ENCODE data around the gene RANBP3. TPM values are rescaled to one million over a fixed set of nuclear protein-coding genes. Genes with fewer than 3 reads are reported as not detected.

RANBP3 gene
- total RNA-seq, 2 donors from 2014 or later = 77.4 to 81.4 TPM

GRCh38 chr19:5967571-5967970, 10.4 kb downstream of the RANBP3 start:
- DNase-seq = no peak
- H3K9ac ChIP-seq (ENCODE audit: extremely low read depth, low read length, poor library complexity, severe bottlenecking) = no peak overlapping the region
- H3K4me3 ChIP-seq (ENCODE audit: low read length) = no peak overlapping the region
- Mint-ChIP-seq H3K27ac (no peak overlapping the region), H3K27me3 (ENCODE audit: insufficient read depth) (no peaks in the 10 kb centered on the region), H3K36me3 (ENCODE audit: low read depth) (peaks cover 9% of the 10 kb centered on the region), H3K9me3 (no peaks in the 10 kb centered on the region), H3K4me1 (peaks cover 40% of the 10 kb centered on the region), H3K4me3 (no peak overlapping the region)
- no peaks in the 10 kb centered on the region for H3K9me3 ChIP-seq (ENCODE audit: control insufficient read depth, low read length)
- 90 to 91% methylated on average over 6 to 7 of the region's 7 CpGs for WGBS, 2 experiments (ENCODE audit: insufficient coverage in 1 of 2, insufficient read length in 1 of 2)
- peaks cover 25% of the 10 kb centered on the region for H3K36me3 ChIP-seq (ENCODE audit: control insufficient read depth, insufficient read depth, low read length)
- no peaks in the 10 kb centered on the region for H3K27me3 ChIP-seq (ENCODE audit: control insufficient read depth, insufficient read depth, low read length, poor library complexity, severe bottlenecking)
- peaks cover 25% of the 10 kb centered on the region for H3K4me1 ChIP-seq (ENCODE audit: control insufficient read depth, insufficient read depth, low read length)
- no peak for TF ChIP-seq CTCF (conservative IDR thresholded peaks at IDR 0.05)
- no peak overlapping the region for H3K27ac ChIP-seq (ENCODE audit: low read depth, low read length)

GRCh38 chr19:5966941-5967340, 11.0 kb downstream of the RANBP3 start:
- Histone ChIP-seq H3K4me1 (ENCODE audit: control insufficient read depth, insufficient read depth, low read length) (peaks cover 25% of the 10 kb centered on the region), H3K36me3 (ENCODE audit: control insufficient read depth, insufficient read depth, low read length) (peaks cover 25% of the 10 kb centered on the region), H3K4me3 (ENCODE audit: low read length) (no peak overlapping the region), H3K9me3 (ENCODE audit: control insufficient read depth, low read length) (no peaks in the 10 kb centered on the region), H3K9ac (ENCODE audit: extremely low read depth, low read length, poor library complexity, severe bottlenecking) (no peak overlapping the region), H3K27ac (ENCODE audit: low read depth, low read length) (no peak overlapping the region), H3K27me3 (ENCODE audit: control insufficient read depth, insufficient read depth, low read length, poor library complexity, severe bottlenecking) (no peaks in the 10 kb centered on the region)
- WGBS, 2 experiments (ENCODE audit: insufficient coverage in 1 of 2, insufficient read length in 1 of 2) = 92 to 98% methylated on average over 8 to 9 of the region's 9 CpGs
- Mint-ChIP-seq H3K9me3 (no peaks in the 10 kb centered on the region), H3K27me3 (ENCODE audit: insufficient read depth) (no peaks in the 10 kb centered on the region), H3K36me3 (ENCODE audit: low read depth) (peaks cover 9% of the 10 kb centered on the region), H3K4me1 (peaks cover 46% of the 10 kb centered on the region), H3K4me3 (no peak overlapping the region), H3K27ac (no peak overlapping the region)
- no peak for TF ChIP-seq CTCF (conservative IDR thresholded peaks at IDR 0.05)
- DNase-seq = no peak

GRCh38 chr19:5966215-5966614, 11.7 kb downstream of the RANBP3 start:
- Histone ChIP-seq H3K9me3 (ENCODE audit: control insufficient read depth, low read length) (no peaks in the 10 kb centered on the region), H3K27ac (ENCODE audit: low read depth, low read length) (no peak overlapping the region), H3K4me1 (ENCODE audit: control insufficient read depth, insufficient read depth, low read length) (peaks cover 25% of the 10 kb centered on the region), H3K36me3 (ENCODE audit: control insufficient read depth, insufficient read depth, low read length) (peaks cover 25% of the 10 kb centered on the region), H3K4me3 (ENCODE audit: low read length) (no peak overlapping the region), H3K27me3 (ENCODE audit: control insufficient read depth, insufficient read depth, low read length, poor library complexity, severe bottlenecking) (no peaks in the 10 kb centered on the region), H3K9ac (ENCODE audit: extremely low read depth, low read length, poor library complexity, severe bottlenecking) (no peak overlapping the region)
- no peak for DNase-seq
- no peaks in the 10 kb centered on the region for H3K27me3 Mint-ChIP-seq (ENCODE audit: insufficient read depth)
- H3K9me3 Mint-ChIP-seq = no peaks in the 10 kb centered on the region
- TF ChIP-seq CTCF (conservative IDR thresholded peaks at IDR 0.05) = no peak
- peaks cover 50% of the 10 kb centered on the region for H3K4me1 Mint-ChIP-seq
- H3K4me3 Mint-ChIP-seq = no peak overlapping the region
- H3K36me3 Mint-ChIP-seq (ENCODE audit: low read depth) = peaks cover 6% of the 10 kb centered on the region
- H3K27ac Mint-ChIP-seq = peak overlapping the region; percentile 52
- WGBS, 2 experiments (ENCODE audit: insufficient coverage in 1 of 2, insufficient read length in 1 of 2) = 88 to 89% methylated on average over 8 of the region's 8 CpGs

All from endodermal cell (in vitro differentiated cells).